Inflammatory macrophage treated with lipopolysaccharide for 4 hours (primary cell): Measurements from ENCODE around the gene RNF5.
A peak's percentile ranks its signal among the peaks of the same experiment; 100 is the strongest.
"Not testable (repeated sequence)": the region's sequence is repeated elsewhere in the genome, so short reads cannot be mapped to it uniquely, and the experiment has no call there.

Experiments
- DNase-seq: peaks from one replicate; pipeline ENCODE4 v3.0.0-alpha.2; 2020

RNF5 gene

DNA sequence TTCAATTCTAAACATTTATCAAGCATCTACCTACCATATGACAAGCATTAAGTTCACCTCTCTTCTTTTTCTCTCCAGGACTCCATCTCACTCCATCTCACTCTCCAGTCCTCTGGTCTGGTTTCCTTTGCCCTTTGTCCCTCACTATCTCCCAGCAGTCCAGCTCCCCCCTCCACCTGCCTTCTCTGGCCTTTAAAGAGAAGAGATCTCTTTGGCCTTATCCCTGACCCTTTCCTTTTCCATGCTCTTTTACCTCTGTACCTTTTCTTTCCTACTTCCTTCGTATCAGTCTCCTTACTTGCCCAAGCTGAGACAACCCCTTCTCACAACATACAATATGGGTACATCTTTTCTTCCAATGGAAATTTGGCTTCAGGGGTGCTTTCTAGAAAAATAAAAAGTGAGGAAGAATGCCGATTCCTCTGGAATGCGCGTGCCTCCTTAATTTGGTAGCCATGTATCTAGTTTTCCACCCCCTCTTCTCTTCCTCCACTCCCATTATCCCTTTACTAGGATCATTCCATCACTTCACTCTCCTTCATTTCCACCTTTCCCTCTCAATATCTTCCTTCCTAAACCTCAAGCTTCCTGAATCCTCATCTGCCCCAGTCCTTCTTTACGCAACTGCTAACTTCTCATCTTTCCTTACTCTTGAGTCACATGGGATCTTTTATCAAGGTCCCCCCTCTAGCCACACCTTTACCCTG is 1.6 kb upstream of the RNF5 start:
- DNase-seq = no peak

DNA sequence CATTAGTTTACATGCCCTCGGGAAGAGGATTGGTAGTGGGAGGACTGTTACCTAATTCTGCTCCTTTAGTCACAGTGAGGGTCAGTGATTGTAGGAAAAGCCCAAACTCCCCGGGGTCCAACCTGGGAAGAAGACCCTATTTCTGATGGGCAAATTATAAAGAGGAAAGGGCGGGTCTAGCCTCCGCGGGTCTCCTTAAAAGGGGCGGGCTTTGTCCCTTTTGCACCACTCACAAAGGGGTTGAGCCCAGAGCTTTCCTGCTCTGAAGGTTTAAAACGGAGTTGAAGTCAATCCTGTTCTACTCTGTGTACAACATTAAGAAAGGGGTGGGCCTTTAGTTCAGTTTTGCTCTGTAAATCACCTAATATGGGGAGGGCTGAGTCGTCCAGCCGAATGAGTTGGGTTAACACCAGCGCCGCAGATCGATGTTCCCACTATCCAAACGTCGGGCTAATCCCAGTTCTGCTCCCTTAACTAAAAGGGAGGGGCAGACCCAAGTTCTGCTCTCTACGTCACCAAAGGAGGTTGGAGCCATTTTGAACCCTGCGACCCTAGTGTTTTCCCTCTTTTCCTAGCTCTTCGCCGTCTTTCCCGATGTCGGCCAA is 920 bp upstream of the RNF5 start:
- DNase-seq = no peak

DNA sequence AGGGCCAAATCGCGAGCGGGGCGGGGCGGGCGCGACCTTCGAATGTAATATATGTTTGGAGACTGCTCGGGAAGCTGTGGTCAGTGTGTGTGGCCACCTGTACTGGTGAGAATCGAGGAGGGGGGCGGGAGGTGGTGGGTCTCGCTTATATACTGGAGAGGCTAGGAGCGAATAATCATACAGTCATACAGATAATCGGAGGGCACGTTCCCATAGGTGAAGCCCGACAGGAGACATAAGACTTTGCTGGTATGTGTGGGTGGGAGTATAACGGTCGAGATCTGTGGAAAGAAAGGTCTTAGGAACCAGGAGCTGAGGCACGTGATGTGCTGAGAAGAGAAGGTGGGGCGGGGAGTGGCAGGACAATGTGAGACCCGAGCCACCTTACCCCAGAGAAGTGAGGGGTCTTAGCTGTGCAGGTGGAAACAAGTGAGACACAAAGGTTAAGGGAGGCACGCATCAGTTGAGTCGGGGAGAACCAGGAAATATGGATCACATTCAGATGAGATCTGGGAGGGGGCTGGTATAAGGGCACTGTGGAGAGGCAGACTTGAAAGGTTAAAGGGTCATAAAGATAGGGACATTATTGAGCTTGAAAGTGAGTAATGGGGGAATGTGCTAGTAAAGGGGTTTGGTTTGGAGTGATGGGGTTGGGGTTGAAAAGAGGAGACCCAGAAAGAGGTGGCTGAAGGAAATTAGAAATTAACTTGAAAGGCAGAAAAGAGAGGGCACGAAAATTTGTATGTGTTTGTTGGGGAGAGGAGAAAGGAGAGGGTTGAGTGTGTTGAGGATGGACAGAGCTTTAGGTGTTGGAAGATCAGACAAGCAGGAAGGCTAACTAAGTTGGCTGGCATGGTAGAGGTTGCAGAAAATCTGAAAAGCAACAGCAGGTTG is 589 bp downstream of the RNF5 start:
- DNase-seq = no peak

DNA sequence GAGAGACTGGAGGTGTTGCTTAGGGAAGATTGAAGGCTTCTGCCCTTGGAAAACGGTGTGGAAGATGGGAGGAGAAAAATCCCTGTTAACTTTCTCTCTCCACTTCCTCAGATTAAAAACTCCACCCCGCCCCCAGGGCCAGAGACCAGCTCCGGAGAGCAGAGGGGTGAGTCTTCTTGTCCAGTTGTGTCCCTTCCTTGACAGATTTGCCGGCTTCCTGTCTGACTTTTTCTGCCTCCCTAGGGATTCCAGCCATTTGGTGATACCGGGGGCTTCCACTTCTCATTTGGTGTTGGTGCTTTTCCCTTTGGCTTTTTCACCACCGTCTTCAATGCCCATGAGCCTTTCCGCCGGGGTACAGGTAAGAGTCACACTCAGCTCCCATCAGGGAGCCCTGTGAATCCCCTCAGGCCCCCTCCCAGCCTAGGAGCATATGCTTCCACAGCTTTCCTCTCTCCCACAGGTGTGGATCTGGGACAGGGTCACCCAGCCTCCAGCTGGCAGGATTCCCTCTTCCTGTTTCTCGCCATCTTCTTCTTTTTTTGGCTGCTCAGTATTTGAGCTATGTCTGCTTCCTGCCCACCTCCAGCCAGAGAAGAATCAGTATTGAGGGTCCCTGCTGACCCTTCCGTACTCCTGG is 1.7 kb downstream of the RNF5 start:
- no peak for DNase-seq

DNA sequence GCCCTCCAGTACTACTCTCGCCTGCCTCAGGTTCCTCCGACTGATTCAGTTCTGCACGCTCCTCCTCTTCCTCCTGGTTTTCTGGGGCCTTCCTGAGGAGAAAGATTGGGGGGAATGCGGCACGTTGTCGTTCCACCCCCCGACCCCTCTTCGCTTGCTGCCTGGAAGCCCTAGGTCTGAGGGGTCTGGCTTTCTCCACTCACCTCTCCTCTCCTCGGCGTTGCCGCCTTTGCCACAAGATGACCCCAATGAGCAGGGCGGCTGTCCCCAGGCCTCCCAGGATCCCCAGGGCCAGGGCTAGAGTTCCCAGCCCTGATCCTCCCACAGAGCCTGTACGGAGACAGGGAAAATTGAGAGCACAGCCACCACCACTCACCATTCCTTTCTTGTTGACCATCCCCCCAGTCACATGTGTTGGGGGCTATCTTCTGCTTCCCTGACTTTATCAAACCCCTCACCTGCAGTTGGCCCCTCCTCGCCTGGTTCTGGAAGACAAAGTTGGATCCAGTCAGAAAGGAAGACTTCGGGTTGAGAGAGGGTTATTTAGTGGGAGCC is 3.0 kb downstream of the RNF5 start:
- DNase-seq = no peak

DNA sequence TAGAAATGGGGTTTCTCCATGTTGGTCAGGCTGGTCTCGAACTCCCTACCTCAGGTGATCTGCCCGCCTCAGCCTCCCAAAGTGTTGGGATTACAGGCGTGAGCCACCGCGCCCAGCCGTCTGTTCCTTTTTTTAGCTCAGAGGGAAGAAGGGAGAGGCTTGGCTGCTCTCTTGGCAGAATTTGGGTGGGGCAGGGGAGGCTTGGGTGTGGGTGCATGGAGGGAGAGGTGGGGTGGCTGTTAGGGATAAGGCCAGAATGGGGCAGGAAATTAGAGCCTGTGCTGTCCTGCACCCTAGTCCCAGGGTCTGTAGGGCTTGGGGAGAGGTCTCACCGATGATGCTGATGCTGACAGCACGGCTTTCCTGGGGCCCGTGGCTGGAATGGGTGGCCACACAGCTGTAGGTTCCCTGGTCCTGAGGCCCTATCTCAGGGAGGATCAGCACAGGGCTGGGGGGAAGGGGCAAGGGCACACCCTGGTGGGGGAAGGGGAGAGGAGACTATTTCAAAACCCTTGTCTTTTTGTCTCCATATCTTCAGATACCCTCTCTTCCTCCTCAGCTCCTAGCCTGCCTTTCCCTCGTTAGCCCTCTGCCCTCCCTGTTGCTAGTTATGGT is 3.8 kb downstream of the RNF5 start:
- no peak for DNase-seq

DNA sequence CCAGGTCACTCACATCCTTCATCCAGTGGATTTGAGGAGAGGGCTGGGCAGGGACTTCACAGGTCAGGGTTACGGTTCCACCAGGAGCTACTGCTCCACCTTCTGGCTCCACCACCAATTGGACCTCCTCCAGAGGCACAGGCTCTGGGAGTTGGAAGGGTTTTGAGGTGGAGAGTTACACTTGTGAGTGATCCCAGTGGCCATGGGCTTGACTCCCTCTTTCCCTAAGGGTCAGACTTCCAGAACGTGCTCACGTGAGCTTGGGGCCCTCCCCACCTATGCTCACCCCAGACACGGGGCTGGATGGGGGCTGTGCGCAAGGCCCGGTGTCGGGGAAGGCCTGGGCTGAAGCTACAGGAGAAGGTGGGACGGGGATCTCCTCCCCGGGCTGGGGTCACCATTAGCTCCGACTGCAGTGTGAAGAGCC is 4.4 kb downstream of the RNF5 start:
- no peak for DNase-seq

DNA sequence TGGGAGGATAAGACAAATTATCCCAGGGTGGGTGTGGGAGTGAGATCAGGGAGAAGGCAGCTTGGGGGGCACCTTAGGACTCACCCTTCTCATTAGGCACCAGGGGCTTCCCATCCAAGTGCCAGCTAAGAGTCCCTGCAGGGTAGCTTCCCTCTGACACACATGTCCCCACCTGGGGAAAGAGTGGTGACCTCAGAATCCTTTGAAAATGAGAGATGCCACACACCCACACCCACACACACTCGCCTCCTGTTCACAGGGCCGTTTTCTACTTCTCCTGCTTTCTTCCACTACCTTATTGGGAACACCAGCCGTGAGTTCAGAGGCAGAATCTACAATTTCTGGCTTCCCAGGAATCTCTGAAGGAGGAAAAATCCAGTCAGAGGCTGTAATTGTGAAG is 4.8 kb downstream of the RNF5 start:
- DNase-seq = no peak

DNA sequence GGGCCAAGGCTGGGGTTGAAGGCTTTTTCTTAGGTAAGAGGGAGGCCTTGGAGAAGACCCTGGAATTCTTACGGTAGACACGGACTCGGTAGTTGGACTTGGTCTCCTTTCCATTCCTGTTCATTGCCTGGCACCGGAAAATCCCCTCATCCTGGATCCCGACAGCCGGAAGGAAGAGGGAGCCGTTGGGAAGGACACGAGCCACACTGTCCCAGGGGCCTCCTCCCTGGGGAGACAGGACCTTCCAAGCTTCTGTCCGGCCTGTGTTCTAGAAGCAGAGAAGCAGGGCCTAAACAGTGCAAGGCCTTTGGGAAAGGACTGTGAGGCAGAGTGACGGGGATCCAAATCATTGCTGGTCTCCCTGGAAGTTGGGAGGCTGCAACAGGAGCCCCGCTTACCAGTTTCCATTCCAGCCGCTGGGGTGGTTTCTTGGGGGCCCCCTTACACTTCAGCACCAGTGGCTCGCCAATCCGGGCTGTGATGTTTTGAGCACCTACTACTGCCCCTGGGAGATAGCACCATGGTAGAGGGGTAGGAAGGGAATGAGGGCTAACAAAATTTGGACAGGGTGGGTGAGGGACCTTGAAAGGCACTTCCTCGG is 5.4 kb downstream of the RNF5 start:
- DNase-seq = no peak

DNA sequence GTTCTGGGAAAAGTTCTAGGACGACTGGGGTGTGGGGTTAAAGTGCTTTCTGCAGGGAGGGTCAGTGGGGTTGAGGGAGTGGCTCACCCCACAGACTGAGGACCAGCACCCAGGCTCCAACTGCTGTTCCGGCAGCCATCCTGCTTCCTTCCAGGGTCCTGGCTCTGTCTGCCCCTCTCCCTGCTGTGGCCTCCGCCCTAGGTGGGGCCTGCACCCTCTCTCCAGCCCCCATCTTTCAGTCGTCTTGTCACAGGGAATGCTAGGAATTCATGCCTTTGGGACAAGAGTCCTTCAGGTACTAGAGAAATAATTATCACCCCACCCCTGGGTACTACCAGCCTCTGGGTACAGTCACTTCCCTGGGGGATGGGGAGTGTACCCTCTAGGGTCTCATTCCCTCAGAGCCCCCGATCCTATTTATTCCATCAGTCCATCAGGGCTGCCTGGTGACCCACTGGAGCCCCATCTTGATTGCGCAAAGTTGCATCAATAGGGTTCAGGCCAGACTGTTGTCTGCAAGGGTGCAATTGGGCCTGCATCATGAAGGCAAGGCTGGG is 6.0 kb downstream of the RNF5 start, which contains the start of gene AGER:
AGER (minus strand) TSS at position 170 of the 557 bp plus-strand sequence; CDS start at position 139, 31 bp downstream.
- DNase-seq = no peak

DNA sequence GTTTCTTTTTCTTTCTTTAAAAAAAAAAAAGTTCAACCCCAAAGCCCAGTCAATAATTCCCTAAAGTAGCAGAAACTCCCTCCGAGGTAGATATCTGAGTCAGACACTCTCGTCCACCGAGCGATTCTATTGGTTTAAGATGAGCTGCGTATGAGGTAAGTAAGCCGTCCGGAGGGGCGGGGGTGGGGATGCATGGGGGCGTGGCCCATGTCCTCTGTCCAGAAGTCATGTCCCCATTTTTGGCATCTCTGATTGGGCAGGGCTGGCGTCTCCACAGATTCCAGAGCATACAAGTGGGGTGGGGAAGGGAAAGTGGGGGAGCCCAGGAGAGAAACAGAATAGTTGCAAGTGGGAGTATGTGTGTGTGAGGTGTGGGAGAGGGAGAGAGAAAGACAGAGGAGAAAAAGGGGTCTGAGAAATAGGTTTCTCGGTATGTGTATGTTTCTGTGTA is 7.5 kb downstream of the RNF5 start:
- DNase-seq = peak; percentile 79

DNA sequence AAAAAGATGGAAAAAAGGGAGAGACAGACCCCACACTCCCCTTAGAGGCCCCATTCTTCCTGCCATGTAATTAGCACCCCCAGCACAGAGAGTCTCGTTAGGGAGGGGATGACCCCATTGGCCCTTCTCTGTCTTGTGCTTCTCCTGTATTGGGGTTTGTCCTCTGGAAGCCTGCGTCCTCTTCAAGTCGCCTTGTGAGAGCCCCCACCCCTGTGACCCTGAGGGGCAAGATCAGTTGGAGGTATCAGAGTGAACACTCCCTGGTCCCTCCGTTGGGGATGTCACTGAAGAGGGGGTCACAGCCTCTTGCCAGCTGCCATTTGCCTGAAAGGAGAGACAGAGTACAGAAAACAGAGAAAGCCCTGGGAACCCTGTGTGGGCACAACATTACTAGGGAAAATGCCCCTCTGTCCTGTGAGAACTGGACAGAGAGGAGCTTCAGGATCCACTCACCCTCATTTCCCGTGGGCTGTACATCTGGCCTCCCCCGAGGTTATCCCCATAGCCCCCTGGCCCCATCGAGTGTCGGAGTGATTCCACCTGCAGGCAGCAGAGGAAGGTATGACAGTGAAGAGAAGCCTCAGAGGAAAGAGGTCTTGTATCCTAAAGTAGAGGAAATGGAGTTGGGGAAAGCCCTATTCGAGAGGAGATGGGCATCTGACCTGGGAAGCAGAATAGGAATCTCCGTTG is 8.1 kb downstream of the RNF5 start:
- DNase-seq = not testable (repeated sequence)

DNA sequence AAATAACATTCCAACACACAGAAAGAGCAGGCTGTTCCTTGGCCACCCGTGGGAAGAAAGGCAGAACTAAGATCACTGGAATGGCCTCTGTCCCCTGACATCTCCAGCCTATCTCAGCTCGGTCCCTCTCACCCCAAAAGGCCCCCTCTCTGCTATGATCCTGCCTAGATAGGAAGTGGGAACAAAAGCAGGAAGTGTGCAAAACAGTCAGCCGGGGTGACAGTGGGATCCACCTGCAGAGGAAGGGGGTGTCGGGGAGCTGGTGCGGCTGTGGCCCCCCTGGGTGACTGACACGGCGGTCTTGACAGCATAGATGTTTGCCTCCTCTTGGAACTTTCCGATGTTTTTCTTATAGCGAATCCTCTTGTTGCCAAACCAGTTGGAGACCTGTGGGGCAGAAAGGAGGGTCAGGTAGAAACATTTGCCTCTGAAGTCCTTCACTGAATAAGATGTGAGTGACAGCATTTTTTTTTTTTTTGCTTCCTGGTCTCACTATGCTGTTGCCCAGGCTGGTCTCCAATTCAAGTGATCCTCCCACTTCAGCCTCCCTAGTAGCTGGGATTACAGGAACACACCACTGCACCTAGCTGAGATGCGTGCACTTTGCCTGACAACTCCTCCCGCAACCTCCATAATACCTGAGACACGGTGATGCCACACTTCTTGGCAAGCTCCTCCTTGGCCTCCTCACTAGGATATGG is 9.0 kb downstream of the RNF5 start:
- DNase-seq = no peak

DNA sequence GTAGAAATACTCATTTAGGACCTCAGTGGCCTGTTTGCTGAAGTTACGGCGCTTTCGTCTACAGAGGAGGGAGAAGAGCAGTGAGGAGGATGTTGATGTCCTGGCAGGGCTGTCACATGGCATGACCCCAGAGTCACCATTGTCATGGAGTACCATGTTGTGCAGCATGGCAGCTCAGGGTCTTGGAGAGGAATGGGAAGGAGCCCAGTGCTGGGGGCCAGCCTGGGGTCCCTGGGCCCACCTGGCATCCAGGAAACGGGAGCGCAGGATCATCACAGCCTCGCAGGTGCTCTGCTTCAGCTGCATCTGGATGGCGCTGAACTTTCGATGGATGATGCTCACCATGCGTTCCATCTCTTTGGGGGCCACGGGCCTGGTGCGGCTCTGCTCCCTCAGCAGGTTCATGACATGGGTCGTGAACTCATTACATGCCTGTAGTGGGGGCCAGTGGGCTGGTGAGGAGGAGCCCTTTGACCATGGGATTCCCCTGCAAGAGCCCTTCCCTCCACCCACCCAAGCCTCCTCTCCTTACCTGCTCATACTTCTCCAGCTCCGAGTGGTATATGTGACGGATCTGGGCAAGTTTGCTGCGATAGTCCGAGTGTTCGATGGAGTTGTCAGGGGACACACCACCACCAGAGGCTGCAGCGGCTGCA is 9.6 kb downstream of the RNF5 start:
- DNase-seq = not testable (repeated sequence)

DNA sequence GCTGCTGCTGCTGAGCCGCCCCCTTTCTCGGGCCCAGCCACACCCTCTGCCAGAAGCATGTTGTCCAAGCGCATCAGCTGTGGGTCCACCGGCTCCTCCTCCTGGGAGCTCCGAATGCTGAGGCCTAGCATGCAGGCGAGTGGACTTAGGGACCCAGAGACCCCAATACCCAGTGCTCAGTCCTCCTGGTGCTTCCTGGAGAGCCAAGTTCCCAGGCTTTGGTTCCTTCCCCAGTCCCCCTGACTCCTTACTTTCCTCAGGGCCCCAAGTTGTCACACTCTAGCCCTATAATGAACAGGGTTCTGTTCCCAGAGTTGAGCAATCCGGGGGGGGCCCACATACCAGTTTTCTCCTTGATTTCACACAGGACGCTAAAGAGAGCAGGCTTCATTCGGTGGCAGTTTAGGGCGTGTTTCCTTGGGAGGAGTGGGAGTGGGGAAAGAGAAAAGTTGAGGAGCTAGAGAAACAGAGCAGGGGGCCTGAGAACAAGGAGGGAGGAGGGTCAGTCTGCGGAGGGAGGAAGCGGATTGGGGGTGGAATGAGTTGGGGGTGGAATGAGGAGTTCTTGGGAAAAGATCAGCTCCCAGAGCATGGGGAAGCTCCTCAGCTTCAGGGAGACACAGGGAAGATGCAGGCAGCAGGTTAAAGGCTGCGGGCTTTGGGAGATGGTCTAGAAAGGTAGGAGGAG is 10.3 kb downstream of the RNF5 start:
- DNase-seq = no peak

DNA sequence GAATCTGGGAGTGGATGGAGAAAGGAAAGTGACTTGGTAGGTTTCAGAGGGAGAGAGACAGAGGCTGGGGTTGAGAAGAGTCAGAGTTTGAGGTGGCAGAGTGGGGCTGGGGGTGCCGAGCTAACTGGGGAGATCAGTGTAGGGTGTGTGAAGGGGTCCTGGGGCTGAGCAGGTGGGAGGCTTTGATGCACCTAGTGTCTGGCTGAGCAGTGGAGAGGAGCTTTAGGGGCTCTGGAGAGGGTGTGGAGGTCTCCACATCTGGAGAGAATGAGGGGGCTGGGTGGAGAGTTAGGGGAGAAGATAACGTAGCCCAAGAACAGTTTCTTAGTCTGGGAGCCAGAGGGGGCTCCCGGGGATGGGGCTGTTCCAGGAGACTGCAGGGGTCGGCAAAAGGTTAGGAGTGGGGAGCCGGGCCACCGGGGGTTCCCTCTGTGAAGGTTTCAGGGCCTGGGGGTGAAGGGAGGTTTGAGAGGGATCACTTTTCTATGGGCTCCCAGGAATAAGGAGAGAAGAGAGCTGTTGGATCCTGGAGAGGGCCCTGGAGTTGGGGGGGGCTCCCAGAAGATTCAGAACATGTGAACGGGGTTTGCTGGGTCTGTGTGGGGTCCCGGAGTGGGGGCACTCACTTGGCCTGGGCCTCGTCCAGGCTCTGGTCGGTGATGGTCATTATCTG is 11.0 kb downstream of the RNF5 start:
- no peak for DNase-seq

DNA sequence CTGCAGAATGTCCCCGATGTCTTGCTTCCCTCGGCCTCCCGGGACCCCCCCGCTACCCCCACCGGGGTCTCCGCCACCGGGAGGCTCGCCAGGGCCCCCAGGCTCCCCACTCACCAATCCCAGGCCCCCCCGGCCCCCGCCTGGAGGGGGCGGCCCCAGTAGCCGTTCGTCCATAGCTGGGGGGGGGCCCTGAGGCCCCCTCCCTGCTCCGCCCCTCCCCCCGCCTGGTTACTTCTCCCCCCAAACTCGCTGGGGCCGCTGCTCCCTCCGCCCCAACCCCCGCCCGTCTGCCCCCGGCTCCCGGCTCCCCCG is 11.5 kb downstream of the RNF5 start:
- DNase-seq = no peak

DNA sequence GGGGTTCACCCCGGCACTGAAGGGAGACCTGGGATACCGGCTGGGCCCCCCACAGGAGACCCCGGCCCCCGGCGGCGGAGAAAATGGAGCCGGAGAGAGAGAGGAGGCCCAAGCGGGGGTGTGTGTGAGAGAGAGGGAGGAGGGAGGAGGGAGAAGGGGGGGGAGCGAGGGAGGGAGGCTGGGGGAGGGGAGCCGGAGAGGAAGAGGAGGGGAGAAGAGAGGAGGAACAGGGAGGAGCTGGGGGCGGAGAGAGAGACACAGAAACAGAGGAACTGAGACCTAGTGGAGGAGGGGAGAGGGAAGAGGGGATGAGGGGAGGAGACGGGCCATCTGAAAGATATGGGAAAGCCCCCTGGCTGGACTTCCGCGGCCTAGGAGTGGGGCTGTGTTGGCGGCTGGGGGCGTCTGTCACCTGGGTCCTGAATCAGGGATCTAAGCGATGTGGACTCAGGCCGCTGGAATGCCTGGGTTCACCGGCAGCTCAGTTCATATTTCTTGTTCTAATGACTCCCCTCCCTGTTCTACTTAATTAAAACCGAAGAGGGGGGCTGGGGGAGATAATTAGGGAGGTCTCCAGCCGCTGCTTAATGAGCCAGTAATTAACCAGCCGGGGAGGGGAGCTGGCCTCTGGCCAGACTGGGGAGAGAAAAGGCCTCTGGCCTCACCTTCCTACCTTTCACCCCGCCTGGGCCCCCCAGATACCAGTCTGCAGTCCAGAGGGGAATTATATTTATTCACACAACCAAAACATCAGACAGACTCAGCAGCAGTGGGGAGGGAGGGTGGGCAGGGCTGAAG is 12.0 kb downstream of the RNF5 start, which contains the start of gene PBX2:
PBX2 (minus strand) TSS at position 149 of the 798 bp plus-strand sequence. CDS start 287 bp downstream, outside the sequence.
- DNase-seq = peak; percentile 94
